Measurements from ENCODE around the gene USP48. TPM values are rescaled to one million over a fixed set of nuclear protein-coding genes. Genes with fewer than 3 reads are reported as not detected.

USP48 gene
- total and polyA plus RNA-seq, 10 of the 15 experiments (the other 5 are each of a cell fraction or from before 2014, with no cell fraction given), result 21.2 to 115 (median 75.5) TPM

GRCh38 chr1:21628798-21629393, 154.1 kb downstream of the USP48 start:
- no peak overlapping the region for H3K9ac ChIP-seq (ENCODE audit: control insufficient read depth, insufficient read depth, low read length)
- BruUV-seq (replicated peaks), result no TSS peak
- no peaks in the 10 kb centered on the region for H3K79me2 ChIP-seq (ENCODE audit: control insufficient read depth, insufficient read depth, low read length)
- no peaks in the 10 kb centered on the region for H3K4me1 ChIP-seq (ENCODE audit: control insufficient read depth, insufficient read depth, low read length)
- DNase-seq (ENCODE audit: low read depth, low spot score) (no peak), ATAC-seq (no peak), FAIRE-seq (no peak)
- 20% methylated on average over 7 of the region's 7 CpGs for WGBS (ENCODE audit: insufficient coverage, insufficient replicate concordance, low lambda C conversion rate, missing lambda C conversion rate)
- H3K27ac ChIP-seq (ENCODE audit: control insufficient read depth, insufficient read depth), result no peak overlapping the region
- H4K20me1 ChIP-seq (ENCODE audit: control insufficient read depth, insufficient read depth), result no peaks in the 10 kb centered on the region
- H3K4me3 ChIP-seq, result no peak overlapping the region
- H3K4me2 ChIP-seq (ENCODE audit: control insufficient read depth, insufficient read depth), result no peak overlapping the region
- SMC1A ChIA-PET (ENCODE audit: uncharacterized antibody, unreplicated experiment), result no interaction called here
- no peak overlapping the region for H2AFZ ChIP-seq (ENCODE audit: control insufficient read depth, low read depth, low read length)
- intact Hi-C loops (cut with micrococcal nuclease; ENCODE audit: unreplicated experiment), result no loop called here
- no peaks in the 10 kb centered on the region for H3K9me3 ChIP-seq (replicated peaks; ENCODE audit: control insufficient read depth, insufficient read depth, low read length)
- in situ Hi-C loops (cut with MboI), result no loop called here
- H3K36me3 ChIP-seq (ENCODE audit: control insufficient read depth in 2 of 2, insufficient read depth in 2 of 2, low read length in 1 of 2), result no peaks in the 10 kb centered on the region
- RAD21 ChIA-PET (ENCODE audit: unreplicated experiment), result no interaction called here
- POLR2A ChIA-PET, result interaction anchor here (0.7 kb wide), 1 partner anchor 43 kb away, joined by 3 read pairs; no protein-coding TSS in a partner anchor
- CTCF ChIA-PET, result no interaction called here
- peaks cover 0 to 2% of the 10 kb centered on the region in 2 experiments; a peak in 2 of 4 replicates for H3K27me3 ChIP-seq (replicated peaks in 1 of 2; ENCODE audit: control insufficient read depth in 2 of 2, insufficient read depth in 2 of 2, low read length in 1 of 2)
- TF ChIP-seq BRCA1 (IDR thresholded peaks at IDR 0.05; ENCODE audit: low read depth, low read length) (no peak), CBX3 (IDR thresholded peaks at IDR 0.05; ENCODE audit: borderline replicate concordance, low read depth) (no peak), LARP7 (IDR thresholded peaks at IDR 0.05) (no peak), PML (IDR thresholded peaks at IDR 0.05; ENCODE audit: low read length) (no peak), NR2C2 (IDR thresholded peaks at IDR 0.05; ENCODE audit: borderline replicate concordance, control insufficient read depth, insufficient read length, low read depth) (no peak), FOXK2 (IDR thresholded peaks at IDR 0.05) (no peak), NR2F1 (conservative IDR thresholded peaks at IDR 0.05) (no peak)
- TF ChIP-seq, protein P1, sequence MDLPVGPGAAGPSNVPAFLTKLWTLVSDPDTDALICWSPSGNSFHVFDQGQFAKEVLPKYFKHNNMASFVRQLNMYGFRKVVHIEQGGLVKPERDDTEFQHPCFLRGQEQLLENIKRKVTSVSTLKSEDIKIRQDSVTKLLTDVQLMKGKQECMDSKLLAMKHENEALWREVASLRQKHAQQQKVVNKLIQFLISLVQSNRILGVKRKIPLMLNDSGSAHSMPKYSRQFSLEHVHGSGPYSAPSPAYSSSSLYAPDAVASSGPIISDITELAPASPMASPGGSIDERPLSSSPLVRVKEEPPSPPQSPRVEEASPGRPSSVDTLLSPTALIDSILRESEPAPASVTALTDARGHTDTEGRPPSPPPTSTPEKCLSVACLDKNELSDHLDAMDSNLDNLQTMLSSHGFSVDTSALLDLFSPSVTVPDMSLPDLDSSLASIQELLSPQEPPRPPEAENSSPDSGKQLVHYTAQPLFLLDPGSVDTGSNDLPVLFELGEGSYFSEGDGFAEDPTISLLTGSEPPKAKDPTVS (IDR thresholded peaks at IDR 0.05; ENCODE audit: low read depth, low read length), result no peak
- TF ChIP-seq, protein P2, sequence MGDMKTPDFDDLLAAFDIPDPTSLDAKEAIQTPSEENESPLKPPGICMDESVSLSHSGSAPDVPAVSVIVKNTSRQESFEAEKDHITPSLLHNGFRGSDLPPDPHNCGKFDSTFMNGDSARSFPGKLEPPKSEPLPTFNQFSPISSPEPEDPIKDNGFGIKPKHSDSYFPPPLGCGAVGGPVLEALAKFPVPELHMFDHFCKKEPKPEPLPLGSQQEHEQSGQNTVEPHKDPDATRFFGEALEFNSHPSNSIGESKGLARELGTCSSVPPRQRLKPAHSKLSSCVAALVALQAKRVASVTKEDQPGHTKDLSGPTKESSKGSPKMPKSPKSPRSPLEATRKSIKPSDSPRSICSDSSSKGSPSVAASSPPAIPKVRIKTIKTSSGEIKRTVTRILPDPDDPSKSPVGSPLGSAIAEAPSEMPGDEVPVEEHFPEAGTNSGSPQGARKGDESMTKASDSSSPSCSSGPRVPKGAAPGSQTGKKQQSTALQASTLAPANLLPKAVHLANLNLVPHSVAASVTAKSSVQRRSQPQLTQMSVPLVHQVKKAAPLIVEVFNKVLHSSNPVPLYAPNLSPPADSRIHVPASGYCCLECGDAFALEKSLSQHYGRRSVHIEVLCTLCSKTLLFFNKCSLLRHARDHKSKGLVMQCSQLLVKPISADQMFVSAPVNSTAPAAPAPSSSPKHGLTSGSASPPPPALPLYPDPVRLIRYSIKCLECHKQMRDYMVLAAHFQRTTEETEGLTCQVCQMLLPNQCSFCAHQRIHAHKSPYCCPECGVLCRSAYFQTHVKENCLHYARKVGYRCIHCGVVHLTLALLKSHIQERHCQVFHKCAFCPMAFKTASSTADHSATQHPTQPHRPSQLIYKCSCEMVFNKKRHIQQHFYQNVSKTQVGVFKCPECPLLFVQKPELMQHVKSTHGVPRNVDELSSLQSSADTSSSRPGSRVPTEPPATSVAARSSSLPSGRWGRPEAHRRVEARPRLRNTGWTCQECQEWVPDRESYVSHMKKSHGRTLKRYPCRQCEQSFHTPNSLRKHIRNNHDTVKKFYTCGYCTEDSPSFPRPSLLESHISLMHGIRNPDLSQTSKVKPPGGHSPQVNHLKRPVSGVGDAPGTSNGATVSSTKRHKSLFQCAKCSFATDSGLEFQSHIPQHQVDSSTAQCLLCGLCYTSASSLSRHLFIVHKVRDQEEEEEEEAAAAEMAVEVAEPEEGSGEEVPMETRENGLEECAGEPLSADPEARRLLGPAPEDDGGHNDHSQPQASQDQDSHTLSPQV (IDR thresholded peaks at IDR 0.05), result no peak
- TF ChIP-seq, protein P3, sequence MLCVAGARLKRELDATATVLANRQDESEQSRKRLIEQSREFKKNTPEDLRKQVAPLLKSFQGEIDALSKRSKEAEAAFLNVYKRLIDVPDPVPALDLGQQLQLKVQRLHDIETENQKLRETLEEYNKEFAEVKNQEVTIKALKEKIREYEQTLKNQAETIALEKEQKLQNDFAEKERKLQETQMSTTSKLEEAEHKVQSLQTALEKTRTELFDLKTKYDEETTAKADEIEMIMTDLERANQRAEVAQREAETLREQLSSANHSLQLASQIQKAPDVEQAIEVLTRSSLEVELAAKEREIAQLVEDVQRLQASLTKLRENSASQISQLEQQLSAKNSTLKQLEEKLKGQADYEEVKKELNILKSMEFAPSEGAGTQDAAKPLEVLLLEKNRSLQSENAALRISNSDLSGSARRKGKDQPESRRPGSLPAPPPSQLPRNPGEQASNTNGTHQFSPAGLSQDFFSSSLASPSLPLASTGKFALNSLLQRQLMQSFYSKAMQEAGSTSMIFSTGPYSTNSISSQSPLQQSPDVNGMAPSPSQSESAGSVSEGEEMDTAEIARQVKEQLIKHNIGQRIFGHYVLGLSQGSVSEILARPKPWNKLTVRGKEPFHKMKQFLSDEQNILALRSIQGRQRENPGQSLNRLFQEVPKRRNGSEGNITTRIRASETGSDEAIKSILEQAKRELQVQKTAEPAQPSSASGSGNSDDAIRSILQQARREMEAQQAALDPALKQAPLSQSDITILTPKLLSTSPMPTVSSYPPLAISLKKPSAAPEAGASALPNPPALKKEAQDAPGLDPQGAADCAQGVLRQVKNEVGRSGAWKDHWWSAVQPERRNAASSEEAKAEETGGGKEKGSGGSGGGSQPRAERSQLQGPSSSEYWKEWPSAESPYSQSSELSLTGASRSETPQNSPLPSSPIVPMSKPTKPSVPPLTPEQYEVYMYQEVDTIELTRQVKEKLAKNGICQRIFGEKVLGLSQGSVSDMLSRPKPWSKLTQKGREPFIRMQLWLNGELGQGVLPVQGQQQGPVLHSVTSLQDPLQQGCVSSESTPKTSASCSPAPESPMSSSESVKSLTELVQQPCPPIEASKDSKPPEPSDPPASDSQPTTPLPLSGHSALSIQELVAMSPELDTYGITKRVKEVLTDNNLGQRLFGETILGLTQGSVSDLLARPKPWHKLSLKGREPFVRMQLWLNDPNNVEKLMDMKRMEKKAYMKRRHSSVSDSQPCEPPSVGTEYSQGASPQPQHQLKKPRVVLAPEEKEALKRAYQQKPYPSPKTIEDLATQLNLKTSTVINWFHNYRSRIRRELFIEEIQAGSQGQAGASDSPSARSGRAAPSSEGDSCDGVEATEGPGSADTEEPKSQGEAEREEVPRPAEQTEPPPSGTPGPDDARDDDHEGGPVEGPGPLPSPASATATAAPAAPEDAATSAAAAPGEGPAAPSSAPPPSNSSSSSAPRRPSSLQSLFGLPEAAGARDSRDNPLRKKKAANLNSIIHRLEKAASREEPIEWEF (IDR thresholded peaks at IDR 0.05; ENCODE audit: insufficient replicate concordance, low read depth, low read length), result no peak

Data from GM12878 (cell line).